Measurements from ENCODE around the gene GNG7. TPM values are rescaled to one million over a fixed set of nuclear protein-coding genes. Genes with fewer than 3 reads are reported as not detected.
"Not testable (repeated sequence)": the region's sequence is repeated elsewhere in the genome, so short reads cannot be mapped to it uniquely, and the experiment has no call there.

The GNG7 gene
- total RNA-seq, 1 donor from 2014 or later, result 0.96 TPM

DNA sequence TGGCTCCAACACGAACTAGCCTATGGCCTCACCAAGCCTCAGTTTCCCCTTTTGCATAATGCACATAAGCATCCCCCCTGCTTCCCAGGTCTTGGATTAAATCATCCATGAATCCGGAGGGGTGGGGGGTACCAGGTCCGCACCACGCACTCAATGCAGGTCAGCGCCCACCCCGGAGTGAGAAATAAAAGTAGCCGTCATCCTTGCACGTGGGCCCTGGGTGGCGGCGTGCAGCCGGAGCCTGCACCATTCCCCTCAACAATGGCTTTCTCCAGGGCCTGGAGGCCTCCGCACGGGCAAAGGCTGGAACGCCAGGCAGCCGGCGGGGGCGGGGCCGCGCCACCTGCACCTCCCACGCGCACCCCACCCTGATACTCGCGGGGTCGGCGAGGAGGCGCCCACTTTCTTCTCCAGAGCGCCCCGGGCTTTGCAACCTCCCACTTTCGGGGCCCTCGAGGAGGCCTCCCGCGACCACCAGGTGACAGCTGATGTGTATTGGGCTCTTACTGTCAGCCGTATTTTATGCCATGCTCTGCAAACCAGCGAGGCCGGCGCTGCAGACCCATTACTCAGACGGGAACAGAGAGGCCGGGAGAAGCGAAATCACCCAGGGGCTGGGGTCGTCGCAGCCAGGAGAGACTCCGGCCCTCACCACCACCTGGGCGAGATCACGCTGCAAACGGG, 227.3 kb downstream of the GNG7 start:
- H3K27ac ChIP-seq, result peak overlapping the region; percentile 88 to 95
- no peak for TF ChIP-seq CTCF (IDR thresholded peaks at IDR 0.05)
- DNase-seq (ENCODE audit: low spot score in 2 of 2), result peak in 1 of 2 donors; percentile 81
- peak overlapping the region; percentile 94 to 98 for H3K4me3 ChIP-seq
- intact Hi-C loops (cut with DNase I), result loop anchor here (2.0 to 5.0 kb wide), 4 partner anchors 50 to 152 kb away; no protein-coding TSS in a partner anchor
- peaks cover 3 to 16% of the 10 kb centered on the region in 2 donors for H3K4me1 ChIP-seq
- H3K9me3 ChIP-seq, result no peaks in the 10 kb centered on the region
- peaks cover 11 to 15% of the 10 kb centered on the region in 2 donors for H3K36me3 ChIP-seq
- no peaks in the 10 kb centered on the region for H3K27me3 ChIP-seq

- Histone ChIP-seq H3K4me1 (peaks cover 3 to 14% of the 10 kb centered on the region in 2 donors), H3K36me3 (peaks cover 11 to 15% of the 10 kb centered on the region in 2 donors), H3K27ac (peak overlapping the region; percentile 88 to 95), H3K27me3 (no peaks in the 10 kb centered on the region), H3K4me3 (peak overlapping the region; percentile 94 to 98), H3K9me3 (no peaks in the 10 kb centered on the region)
- peak; percentile 96 to 100 (median 99) for TF ChIP-seq CTCF (IDR thresholded peaks at IDR 0.05)
- intact Hi-C loops (cut with DNase I), result loop anchor here (1.0 to 5.0 kb wide), 7 partner anchors 50 to 163 kb away; no protein-coding TSS in a partner anchor
- DNase-seq (ENCODE audit: low spot score in 2 of 2), result peak; percentile 71 to 96
Measured at GRCh38 chr19:2474232-2475017, 228.1 kb downstream of the GNG7 start.

DNA sequence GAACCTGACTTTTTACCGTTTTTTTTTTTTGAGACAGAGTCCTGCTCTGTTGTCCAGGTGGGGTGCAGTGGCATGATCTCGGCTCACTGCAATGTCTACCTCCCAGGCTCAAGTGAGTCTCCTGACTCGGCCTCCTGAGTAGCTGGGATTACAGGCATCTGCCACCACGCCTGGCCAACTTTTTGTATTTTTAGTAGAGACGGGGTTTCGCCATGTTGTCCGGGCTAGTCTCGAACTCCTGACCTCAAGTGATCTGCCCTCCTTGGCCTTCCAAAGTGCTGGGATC, 232.6 kb downstream of the GNG7 start:
- H3K27me3 ChIP-seq; H3K36me3 ChIP-seq; H3K4me1 ChIP-seq; H3K9me3 ChIP-seq; DNase-seq (ENCODE audit: low spot score in 2 of 2); H3K27ac ChIP-seq; H3K4me3 ChIP-seq; intact Hi-C loops (cut with DNase I): not testable (repeated sequence)

DNA sequence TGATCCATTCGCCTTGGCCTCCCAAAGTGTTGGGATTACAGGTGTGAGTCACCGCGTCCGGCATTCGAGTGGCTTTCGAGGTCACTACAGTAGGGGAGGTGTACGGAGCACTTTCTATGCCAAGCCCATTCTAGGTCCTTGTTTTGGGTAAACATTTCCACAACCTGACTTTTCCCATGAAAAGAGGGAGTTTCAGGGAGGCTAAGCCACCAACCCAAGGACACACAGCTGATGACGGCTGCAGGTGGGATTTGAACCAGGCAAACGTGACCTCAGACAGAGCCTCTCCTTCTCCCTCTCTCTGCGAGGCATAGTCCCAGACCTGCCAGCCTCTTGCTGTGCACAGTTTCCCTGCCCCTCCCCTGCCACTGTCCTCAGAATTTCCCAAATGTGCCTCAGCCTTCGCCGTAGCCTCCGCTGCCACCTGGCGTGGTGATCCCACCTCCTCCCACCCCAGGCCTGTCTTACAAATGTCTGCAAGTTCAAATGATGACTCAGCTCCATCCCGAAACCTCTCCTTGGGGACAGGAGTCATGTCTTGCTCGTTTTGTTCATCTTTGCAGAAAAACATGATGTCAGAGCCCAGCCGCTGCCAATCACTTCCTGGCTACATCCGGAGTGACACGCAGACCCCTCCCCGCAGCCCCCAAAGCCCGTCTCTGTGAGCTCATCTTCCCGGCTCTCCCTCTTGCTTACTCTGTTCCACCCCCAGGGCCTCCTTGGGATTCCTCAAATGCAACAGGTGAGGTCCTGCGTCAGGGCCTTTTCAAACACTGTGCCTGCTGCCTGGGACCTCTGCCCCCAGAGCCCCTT, 233.2 kb downstream of the GNG7 start:
- intact Hi-C loops (cut with DNase I), result no loop called here
- H3K27me3 ChIP-seq, result no peaks in the 10 kb centered on the region
- H3K36me3 ChIP-seq, result no peaks in the 10 kb centered on the region
- TF ChIP-seq CTCF (IDR thresholded peaks at IDR 0.05), result no peak
- no peaks in the 10 kb centered on the region for H3K4me1 ChIP-seq
- no peak for DNase-seq (ENCODE audit: low spot score in 2 of 2)
- H3K4me3 ChIP-seq, result no peak overlapping the region
- no peak overlapping the region for H3K27ac ChIP-seq
- H3K9me3 ChIP-seq, result no peaks in the 10 kb centered on the region

GRCh38 chr19:2468596-2468995, 233.9 kb downstream of the GNG7 start:
- Histone ChIP-seq H3K4me1 (no peaks in the 10 kb centered on the region), H3K4me3 (no peak overlapping the region), H3K9me3 (no peaks in the 10 kb centered on the region), H3K27me3 (no peaks in the 10 kb centered on the region), H3K36me3 (no peaks in the 10 kb centered on the region), H3K27ac (no peak overlapping the region)
- no peak for TF ChIP-seq CTCF (IDR thresholded peaks at IDR 0.05)
- intact Hi-C loops (cut with DNase I), result no loop called here
- DNase-seq (ENCODE audit: low spot score in 2 of 2), result no peak
